ENCODE results near the gene LDAH. TPM values are rescaled to one million over a fixed set of nuclear protein-coding genes. Genes with fewer than 3 reads are reported as not detected.

Gene LDAH
- total and polyA plus RNA-seq, 10 of the 15 experiments (the other 5 are each of a cell fraction or from before 2014, with no cell fraction given), result 17.9 to 44.7 (median 30.0) TPM

DNA sequence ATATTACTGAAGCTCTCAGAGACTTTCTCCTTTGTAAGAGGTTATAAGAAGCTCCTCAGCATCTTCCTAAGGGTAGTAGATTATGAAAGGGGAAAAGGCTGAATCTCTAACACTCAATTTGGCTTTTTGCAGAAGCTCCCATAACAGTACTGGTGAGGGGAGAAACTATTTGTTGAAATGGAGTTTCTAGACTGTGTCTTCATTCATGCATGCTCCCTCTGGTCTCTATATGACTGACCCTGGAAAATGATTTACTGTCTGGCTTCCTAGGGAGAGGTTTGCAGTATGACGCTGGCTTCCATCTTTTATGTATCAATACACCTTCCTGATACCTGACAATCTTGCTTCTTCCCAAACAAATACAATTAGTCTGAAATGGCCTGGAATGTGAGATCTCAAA lies 63.9 kb downstream of the LDAH start:
- H3K79me2 ChIP-seq (ENCODE audit: control insufficient read depth, insufficient read depth, low read length), result no peaks in the 10 kb centered on the region
- in situ Hi-C loops (cut with MboI), result no loop called here
- no peak overlapping the region for H3K27ac ChIP-seq (ENCODE audit: control insufficient read depth, insufficient read depth)
- peak; percentile 67 for ATAC-seq
- no peak overlapping the region for H3K4me2 ChIP-seq (ENCODE audit: control insufficient read depth, insufficient read depth)
- FAIRE-seq, result no peak
- no peaks in the 10 kb centered on the region for H3K27me3 ChIP-seq (replicated peaks in 1 of 2; ENCODE audit: control insufficient read depth in 2 of 2, insufficient read depth in 2 of 2, low read length in 1 of 2)
- H3K36me3 ChIP-seq (ENCODE audit: control insufficient read depth in 2 of 2, insufficient read depth in 2 of 2, low read length in 1 of 2), result no peaks in the 10 kb centered on the region
- WGBS (ENCODE audit: insufficient coverage, insufficient replicate concordance, low lambda C conversion rate, missing lambda C conversion rate), result 53% methylated on average over 1 of the region's 1 CpG
- no peak overlapping the region for H3K9ac ChIP-seq (ENCODE audit: control insufficient read depth, insufficient read depth, low read length)
- CTCF ChIA-PET, result interaction anchor here (0.6 to 2.8 kb wide), 7 partner anchors 10 to 650 kb away, joined by 3 to 14 read pairs (median 4); no protein-coding TSS in a partner anchor
- no peak for DNase-seq (ENCODE audit: low read depth, low spot score)
- no peak overlapping the region for H2AFZ ChIP-seq (ENCODE audit: control insufficient read depth, low read depth, low read length)
- BruUV-seq (replicated peaks), result no TSS peak
- SMC1A ChIA-PET (ENCODE audit: uncharacterized antibody, unreplicated experiment), result interaction anchor here (0.6 to 4.9 kb wide), 6 partner anchors 11 to 75 kb away, joined by 3 to 25 read pairs (median 4); no protein-coding TSS in a partner anchor
- POLR2A ChIA-PET, result interaction anchor here (1.0 to 1.6 kb wide), 2 partner anchors 12 to 14 kb away, joined by 3 read pairs; no protein-coding TSS in a partner anchor
- no peaks in the 10 kb centered on the region; the same call in 2 of the 3 replicates for H3K9me3 ChIP-seq (replicated peaks; ENCODE audit: control insufficient read depth, insufficient read depth, low read length)
- RAD21 ChIA-PET (ENCODE audit: unreplicated experiment), result interaction anchor here (1.1 to 1.4 kb wide), 3 partner anchors 14 to 97 kb away, joined by 3 to 6 read pairs (median 6); no protein-coding TSS in a partner anchor
- H3K4me3 ChIP-seq, result no peak overlapping the region
- H4K20me1 ChIP-seq (ENCODE audit: control insufficient read depth, insufficient read depth), result no peaks in the 10 kb centered on the region
- H3K4me1 ChIP-seq (ENCODE audit: control insufficient read depth, insufficient read depth, low read length), result no peaks in the 10 kb centered on the region
- intact Hi-C loops (cut with micrococcal nuclease; ENCODE audit: unreplicated experiment), result no loop called here
- TF ChIP-seq, protein P1, sequence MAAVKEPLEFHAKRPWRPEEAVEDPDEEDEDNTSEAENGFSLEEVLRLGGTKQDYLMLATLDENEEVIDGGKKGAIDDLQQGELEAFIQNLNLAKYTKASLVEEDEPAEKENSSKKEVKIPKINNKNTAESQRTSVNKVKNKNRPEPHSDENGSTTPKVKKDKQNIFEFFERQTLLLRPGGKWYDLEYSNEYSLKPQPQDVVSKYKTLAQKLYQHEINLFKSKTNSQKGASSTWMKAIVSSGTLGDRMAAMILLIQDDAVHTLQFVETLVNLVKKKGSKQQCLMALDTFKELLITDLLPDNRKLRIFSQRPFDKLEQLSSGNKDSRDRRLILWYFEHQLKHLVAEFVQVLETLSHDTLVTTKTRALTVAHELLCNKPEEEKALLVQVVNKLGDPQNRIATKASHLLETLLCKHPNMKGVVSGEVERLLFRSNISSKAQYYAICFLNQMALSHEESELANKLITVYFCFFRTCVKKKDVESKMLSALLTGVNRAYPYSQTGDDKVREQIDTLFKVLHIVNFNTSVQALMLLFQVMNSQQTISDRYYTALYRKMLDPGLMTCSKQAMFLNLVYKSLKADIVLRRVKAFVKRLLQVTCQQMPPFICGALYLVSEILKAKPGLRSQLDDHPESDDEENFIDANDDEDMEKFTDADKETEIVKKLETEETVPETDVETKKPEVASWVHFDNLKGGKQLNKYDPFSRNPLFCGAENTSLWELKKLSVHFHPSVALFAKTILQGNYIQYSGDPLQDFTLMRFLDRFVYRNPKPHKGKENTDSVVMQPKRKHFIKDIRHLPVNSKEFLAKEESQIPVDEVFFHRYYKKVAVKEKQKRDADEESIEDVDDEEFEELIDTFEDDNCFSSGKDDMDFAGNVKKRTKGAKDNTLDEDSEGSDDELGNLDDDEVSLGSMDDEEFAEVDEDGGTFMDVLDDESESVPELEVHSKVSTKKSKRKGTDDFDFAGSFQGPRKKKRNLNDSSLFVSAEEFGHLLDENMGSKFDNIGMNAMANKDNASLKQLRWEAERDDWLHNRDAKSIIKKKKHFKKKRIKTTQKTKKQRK (IDR thresholded peaks at IDR 0.05; ENCODE audit: low read depth, low read length), result no peak
- TF ChIP-seq KLF5 (IDR thresholded peaks at IDR 0.05; ENCODE audit: partially characterized antibody), result no peak
- no peak for TF ChIP-seq MTA3 (IDR thresholded peaks at IDR 0.05; ENCODE audit: borderline replicate concordance, low read length)
- no peak for TF ChIP-seq SIX5 (IDR thresholded peaks at IDR 0.05; ENCODE audit: low read depth, low read length, severe bottlenecking)
- TF ChIP-seq MEF2A (IDR thresholded peaks at IDR 0.05; ENCODE audit: insufficient read depth, low read depth, low read length), result no peak
- no peak for TF ChIP-seq SREBF2 (IDR thresholded peaks at IDR 0.05; ENCODE audit: low read length)
- TF ChIP-seq JUND (IDR thresholded peaks at IDR 0.05; ENCODE audit: low read depth, low read length), result no peak
- TF ChIP-seq CBX3 (IDR thresholded peaks at IDR 0.05; ENCODE audit: borderline replicate concordance, low read depth), result no peak
- TF ChIP-seq, protein P2, sequence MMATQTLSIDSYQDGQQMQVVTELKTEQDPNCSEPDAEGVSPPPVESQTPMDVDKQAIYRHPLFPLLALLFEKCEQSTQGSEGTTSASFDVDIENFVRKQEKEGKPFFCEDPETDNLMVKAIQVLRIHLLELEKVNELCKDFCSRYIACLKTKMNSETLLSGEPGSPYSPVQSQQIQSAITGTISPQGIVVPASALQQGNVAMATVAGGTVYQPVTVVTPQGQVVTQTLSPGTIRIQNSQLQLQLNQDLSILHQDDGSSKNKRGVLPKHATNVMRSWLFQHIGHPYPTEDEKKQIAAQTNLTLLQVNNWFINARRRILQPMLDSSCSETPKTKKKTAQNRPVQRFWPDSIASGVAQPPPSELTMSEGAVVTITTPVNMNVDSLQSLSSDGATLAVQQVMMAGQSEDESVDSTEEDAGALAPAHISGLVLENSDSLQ (IDR thresholded peaks at IDR 0.05), result no peak
- no peak for TF ChIP-seq CREM (IDR thresholded peaks at IDR 0.05; ENCODE audit: low read depth)
- TF ChIP-seq MXI1 (IDR thresholded peaks at IDR 0.05; ENCODE audit: low read depth, low read length), result no peak
- no peak for TF ChIP-seq TAF1 (IDR thresholded peaks at IDR 0.05; ENCODE audit: borderline replicate concordance, low read depth, low read length)
- no peak for TF ChIP-seq POLR2A (IDR thresholded peaks at IDR 0.05; ENCODE audit: low read depth, low read length)
- TF ChIP-seq CREB1 (IDR thresholded peaks at IDR 0.05; ENCODE audit: low read depth), result no peak
- TF ChIP-seq RELA (IDR thresholded peaks at IDR 0.05; ENCODE audit: borderline replicate concordance, partially characterized antibody), result no peak
- TF ChIP-seq, protein P3, sequence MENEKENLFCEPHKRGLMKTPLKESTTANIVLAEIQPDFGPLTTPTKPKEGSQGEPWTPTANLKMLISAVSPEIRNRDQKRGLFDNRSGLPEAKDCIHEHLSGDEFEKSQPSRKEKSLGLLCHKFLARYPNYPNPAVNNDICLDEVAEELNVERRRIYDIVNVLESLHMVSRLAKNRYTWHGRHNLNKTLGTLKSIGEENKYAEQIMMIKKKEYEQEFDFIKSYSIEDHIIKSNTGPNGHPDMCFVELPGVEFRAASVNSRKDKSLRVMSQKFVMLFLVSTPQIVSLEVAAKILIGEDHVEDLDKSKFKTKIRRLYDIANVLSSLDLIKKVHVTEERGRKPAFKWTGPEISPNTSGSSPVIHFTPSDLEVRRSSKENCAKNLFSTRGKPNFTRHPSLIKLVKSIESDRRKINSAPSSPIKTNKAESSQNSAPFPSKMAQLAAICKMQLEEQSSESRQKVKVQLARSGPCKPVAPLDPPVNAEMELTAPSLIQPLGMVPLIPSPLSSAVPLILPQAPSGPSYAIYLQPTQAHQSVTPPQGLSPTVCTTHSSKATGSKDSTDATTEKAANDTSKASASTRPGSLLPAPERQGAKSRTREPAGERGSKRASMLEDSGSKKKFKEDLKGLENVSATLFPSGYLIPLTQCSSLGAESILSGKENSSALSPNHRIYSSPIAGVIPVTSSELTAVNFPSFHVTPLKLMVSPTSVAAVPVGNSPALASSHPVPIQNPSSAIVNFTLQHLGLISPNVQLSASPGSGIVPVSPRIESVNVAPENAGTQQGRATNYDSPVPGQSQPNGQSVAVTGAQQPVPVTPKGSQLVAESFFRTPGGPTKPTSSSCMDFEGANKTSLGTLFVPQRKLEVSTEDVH (IDR thresholded peaks at IDR 0.05; ENCODE audit: low read depth, partially characterized antibody), result no peak

Measured in GM12878 (cell line).